ENCODE data around the gene ZDHHC17.

Gene ZDHHC17, protein sequence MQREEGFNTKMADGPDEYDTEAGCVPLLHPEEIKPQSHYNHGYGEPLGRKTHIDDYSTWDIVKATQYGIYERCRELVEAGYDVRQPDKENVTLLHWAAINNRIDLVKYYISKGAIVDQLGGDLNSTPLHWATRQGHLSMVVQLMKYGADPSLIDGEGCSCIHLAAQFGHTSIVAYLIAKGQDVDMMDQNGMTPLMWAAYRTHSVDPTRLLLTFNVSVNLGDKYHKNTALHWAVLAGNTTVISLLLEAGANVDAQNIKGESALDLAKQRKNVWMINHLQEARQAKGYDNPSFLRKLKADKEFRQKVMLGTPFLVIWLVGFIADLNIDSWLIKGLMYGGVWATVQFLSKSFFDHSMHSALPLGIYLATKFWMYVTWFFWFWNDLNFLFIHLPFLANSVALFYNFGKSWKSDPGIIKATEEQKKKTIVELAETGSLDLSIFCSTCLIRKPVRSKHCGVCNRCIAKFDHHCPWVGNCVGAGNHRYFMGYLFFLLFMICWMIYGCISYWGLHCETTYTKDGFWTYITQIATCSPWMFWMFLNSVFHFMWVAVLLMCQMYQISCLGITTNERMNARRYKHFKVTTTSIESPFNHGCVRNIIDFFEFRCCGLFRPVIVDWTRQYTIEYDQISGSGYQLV

GRCh38 chr12:76763746-76764675 lies at the start of gene ZDHHC17:
Gene ZDHHC17 (plus strand): TSS chr12:76764115. CDS start chr12:76764237, 122 bp downstream.
- Histone ChIP-seq H2AFZ (peak within 1 kb of the TSS; percentile 99), H3K36me3 (ENCODE audit: control insufficient read depth, insufficient read depth, low read length) (no peaks in the 10 kb centered on the region), H3K4me2 (ENCODE audit: low read length) (peak within 1 kb of the TSS; percentile 75), H3K27me3 (ENCODE audit: control insufficient read depth, insufficient read depth, low read length) (no peaks in the 10 kb centered on the region), H3K4me3 (ENCODE audit: low read depth, low read length) (peak within 1 kb of the TSS; percentile 94), H3K27ac (peak within 1 kb of the TSS; percentile 98), H3K4me1 (peaks cover 13% of the 10 kb centered on the region), H3K9ac (peak within 1 kb of the TSS; percentile 85), H3K79me2 (peaks cover 36% of the 10 kb centered on the region), H3K9me3 (ENCODE audit: control insufficient read depth, low read length) (no peaks in the 10 kb centered on the region)
- no peak for TF ChIP-seq CTCF (IDR thresholded peaks at IDR 0.05)

DNA sequence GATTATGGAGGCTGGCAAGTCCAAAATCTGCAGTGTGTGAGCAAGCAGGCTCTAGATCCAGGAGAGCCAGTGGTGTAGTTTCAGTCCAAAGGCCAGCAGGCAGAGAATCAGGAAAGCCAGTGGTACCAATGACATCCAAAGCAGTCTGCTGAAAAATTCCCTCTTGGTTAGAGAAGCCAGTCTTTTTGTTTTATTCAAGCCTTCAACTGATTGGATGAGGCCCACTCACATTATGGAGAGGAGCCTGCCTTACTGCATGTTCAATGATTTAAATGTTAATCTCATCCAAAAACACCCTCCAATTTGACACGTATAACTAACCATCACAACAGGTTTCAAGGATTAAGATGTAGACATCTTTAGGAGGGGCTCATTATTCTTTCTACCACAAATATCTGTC lies 49.5 kb upstream of the ZDHHC17 start:
- no peaks in the 10 kb centered on the region for H3K36me3 ChIP-seq (ENCODE audit: control insufficient read depth, insufficient read depth, low read length)
- H2AFZ ChIP-seq = no peak overlapping the region
- no peak overlapping the region for H3K9ac ChIP-seq
- H3K27ac ChIP-seq = no peak overlapping the region
- no peak overlapping the region for H3K4me3 ChIP-seq (ENCODE audit: low read depth, low read length)
- TF ChIP-seq CTCF (IDR thresholded peaks at IDR 0.05) = no peak
- H3K27me3 ChIP-seq (ENCODE audit: control insufficient read depth, insufficient read depth, low read length) = no peaks in the 10 kb centered on the region
- no peaks in the 10 kb centered on the region for H3K9me3 ChIP-seq (ENCODE audit: control insufficient read depth, low read length)
- no peaks in the 10 kb centered on the region for H3K4me1 ChIP-seq
- no peaks in the 10 kb centered on the region for H3K79me2 ChIP-seq
- H3K4me2 ChIP-seq (ENCODE audit: low read length) = no peak overlapping the region

DNA sequence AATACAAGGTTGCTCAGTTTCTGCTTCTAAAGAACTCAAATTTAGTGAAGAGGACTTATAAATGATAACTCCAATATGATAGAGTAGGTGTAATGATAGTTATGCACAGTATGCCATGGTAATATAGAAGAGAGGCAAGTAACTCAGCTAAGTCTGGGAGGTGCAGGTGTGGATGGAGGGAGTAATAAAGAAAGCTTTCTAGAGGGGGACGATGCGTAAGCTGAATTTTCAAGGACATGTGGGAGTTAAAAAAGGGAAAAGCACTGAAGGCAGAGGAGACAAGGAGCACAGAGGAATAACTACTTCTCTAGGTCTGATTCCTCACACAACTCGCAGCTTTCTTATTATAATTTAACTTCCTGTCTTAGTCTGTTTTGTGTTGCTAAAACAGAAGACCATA lies 49.1 kb upstream of the ZDHHC17 start:
- Histone ChIP-seq H3K4me3 (ENCODE audit: low read depth, low read length) (no peak overlapping the region), H3K36me3 (ENCODE audit: control insufficient read depth, insufficient read depth, low read length) (no peaks in the 10 kb centered on the region), H2AFZ (no peak overlapping the region), H3K27me3 (ENCODE audit: control insufficient read depth, insufficient read depth, low read length) (no peaks in the 10 kb centered on the region), H3K4me1 (no peaks in the 10 kb centered on the region), H3K4me2 (ENCODE audit: low read length) (no peak overlapping the region), H3K27ac (no peak overlapping the region), H3K79me2 (no peaks in the 10 kb centered on the region), H3K9ac (no peak overlapping the region), H3K9me3 (ENCODE audit: control insufficient read depth, low read length) (no peaks in the 10 kb centered on the region)
- no peak for TF ChIP-seq CTCF (IDR thresholded peaks at IDR 0.05)

- Histone ChIP-seq H3K4me3 (ENCODE audit: low read depth, low read length) (no peak overlapping the region), H3K27ac (no peak overlapping the region), H3K9ac (no peak overlapping the region), H2AFZ (no peak overlapping the region), H3K27me3 (ENCODE audit: control insufficient read depth, insufficient read depth, low read length) (no peaks in the 10 kb centered on the region), H3K4me1 (no peaks in the 10 kb centered on the region), H3K4me2 (ENCODE audit: low read length) (no peak overlapping the region), H3K36me3 (ENCODE audit: control insufficient read depth, insufficient read depth, low read length) (no peaks in the 10 kb centered on the region), H3K79me2 (no peaks in the 10 kb centered on the region), H3K9me3 (ENCODE audit: control insufficient read depth, low read length) (no peaks in the 10 kb centered on the region)
- no peak for TF ChIP-seq CTCF (IDR thresholded peaks at IDR 0.05)
These were observed 48.6 kb upstream of the ZDHHC17 start for GRCh38 chr12:76715332-76715731.

Data from parathyroid adenoma (tissue), 2 donors.